ENCODE measurements around the gene CRIP3. TPM values are rescaled to one million over a fixed set of nuclear protein-coding genes. Genes with fewer than 3 reads are reported as not detected.

Gene CRIP3
- total and polyA plus RNA-seq, 2 of the 8 experiments (the other 6 are each of a cell fraction or from before 2014, with no cell fraction given) = 34.0 to 46.3 TPM

DNA sequence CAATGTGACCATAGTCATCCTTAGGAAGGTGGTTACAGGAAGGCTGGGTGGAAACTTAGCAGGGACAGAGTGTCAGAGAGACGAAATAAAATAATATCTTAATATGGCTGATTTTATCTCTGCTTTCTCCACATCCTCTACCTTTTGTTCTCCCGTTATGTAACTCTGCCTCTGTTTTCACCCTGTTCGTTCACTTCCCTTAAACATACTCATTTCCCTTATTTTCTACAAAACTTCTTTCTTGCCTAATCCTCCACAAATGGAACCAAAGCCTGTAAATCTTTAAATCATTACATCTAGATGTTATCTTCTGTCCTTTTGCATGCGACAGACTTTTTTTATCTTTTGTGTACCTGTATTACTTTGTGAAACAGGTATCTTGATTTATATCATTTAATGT is 23.3 kb upstream of the CRIP3 start:
- Histone ChIP-seq H2AK5ac (ENCODE audit: low read depth, low read length) (no peak overlapping the region), H3K79me2 (ENCODE audit: control insufficient read depth in 1 of 2, insufficient read depth in 2 of 2, low read length in 2 of 2) (no peaks in the 10 kb centered on the region), H3K79me1 (ENCODE audit: low read depth, low read length) (no peaks in the 10 kb centered on the region), H4K20me1 (replicated peaks in 1 of 2; ENCODE audit: control insufficient read depth in 1 of 2, insufficient read depth in 2 of 2, low read length in 2 of 2) (no peaks in the 10 kb centered on the region), H2BK5ac (ENCODE audit: low read depth, low read length) (no peak overlapping the region), H4K8ac (ENCODE audit: extremely low read depth, insufficient read depth, low read length) (no peak overlapping the region), H3K4me1 (replicated peaks in 1 of 4; ENCODE audit: control insufficient read depth in 3 of 4, insufficient read depth in 4 of 4, low read length in 3 of 4) (no peaks in the 10 kb centered on the region; a peak in 1 of 7 replicates), H3K27ac (ENCODE audit: low read depth, low read length) (no peak overlapping the region), H3K4ac (replicated peaks; ENCODE audit: insufficient read length, low read depth, low read length) (no peak overlapping the region), H3K23ac (ENCODE audit: insufficient read length) (no peak overlapping the region), H3K27me3 (replicated peaks in 1 of 4; ENCODE audit: control insufficient read depth in 3 of 4, extremely low read depth in 1 of 4, insufficient read depth in 3 of 4, low read length in 3 of 4) (no peaks in the 10 kb centered on the region), H3K9me3 (ENCODE audit: insufficient read depth in 2 of 2, low read depth in 1 of 2, low read length in 1 of 2) (no peaks in the 10 kb centered on the region), H3K36me3 (ENCODE audit: control insufficient read depth in 2 of 4, insufficient read depth in 4 of 4, low read length in 3 of 4) (peaks cover 0 to 2% (median 0%) of the 10 kb centered on the region in 4 experiments; a peak in 1 of 8 replicates), H2BK120ac (replicated peaks; ENCODE audit: low read depth, low read length) (no peak overlapping the region), H2BK20ac (ENCODE audit: low read length) (no peak overlapping the region), H3K4me3 (ENCODE audit: extremely low read depth in 1 of 4, insufficient read depth in 2 of 4, low read depth in 3 of 4, low read length in 4 of 4) (no peak overlapping the region), H2AFZ (ENCODE audit: low read length) (no peak overlapping the region), H3K23me2 (ENCODE audit: low read depth, low read length) (no peaks in the 10 kb centered on the region), H3K56ac (replicated peaks; ENCODE audit: insufficient read length, low read depth, low read length) (no peak overlapping the region), H2BK12ac (ENCODE audit: low read depth, low read length) (no peak overlapping the region), H2BK15ac (ENCODE audit: low read length) (no peak overlapping the region), H3K9ac (replicated peaks in 1 of 4; ENCODE audit: extremely low read depth in 1 of 4, low read depth in 3 of 4, low read length in 3 of 4) (no peak overlapping the region), H3K18ac (ENCODE audit: extremely low read depth, low read length) (no peak overlapping the region), H3K14ac (ENCODE audit: insufficient read length) (no peak overlapping the region), H4K5ac (ENCODE audit: insufficient read length, low read depth, low read length) (no peak overlapping the region), H3K4me2 (ENCODE audit: insufficient read depth in 1 of 2, low read depth in 2 of 2, low read length in 2 of 2) (no peak overlapping the region), H4K91ac (replicated peaks; ENCODE audit: insufficient read length, low read length) (no peak overlapping the region)
- no peak for DNase-seq (ENCODE audit: low read depth in 1 of 2, low spot score in 2 of 2)
- FAIRE-seq = no peak
- ChIA-PET CTCF (ENCODE audit: partially characterized antibody) (no interaction called here), POLR2A (ENCODE audit: partially characterized antibody) (no interaction called here)
- TF ChIP-seq GABPA (IDR thresholded peaks at IDR 0.05; ENCODE audit: borderline replicate concordance, insufficient read depth, low read length) (no peak), RFX5 (IDR thresholded peaks at IDR 0.05; ENCODE audit: borderline replicate concordance, low read depth, low read length) (no peak), SP4 (IDR thresholded peaks at IDR 0.05; ENCODE audit: low read length) (no peak), SIX5 (IDR thresholded peaks at IDR 0.05; ENCODE audit: low read depth, low read length) (no peak), CBX8 (IDR thresholded peaks at IDR 0.05; ENCODE audit: borderline replicate concordance, low read depth, low read length) (no peak), EP300 (IDR thresholded peaks at IDR 0.05; ENCODE audit: borderline replicate concordance in 1 of 2, low read depth in 2 of 2, low read length in 2 of 2) (no peak), CBX5 (IDR thresholded peaks at IDR 0.05; ENCODE audit: low read depth, low read length) (no peak), TAF7 (optimal IDR thresholded peaks at IDR 0.05; ENCODE audit: borderline replicate concordance, low read depth, low read length) (no peak), TEAD4 (IDR thresholded peaks at IDR 0.05; ENCODE audit: low read depth, low read length) (no peak), MAFK (IDR thresholded peaks at IDR 0.05; ENCODE audit: low read depth, low read length) (no peak), TCF12 (IDR thresholded peaks at IDR 0.05; ENCODE audit: low read depth, low read length) (no peak), TAF1 (IDR thresholded peaks at IDR 0.05; ENCODE audit: low read depth, low read length) (no peak), KDM1A (IDR thresholded peaks at IDR 0.05; ENCODE audit: borderline replicate concordance, low read length) (no peak)
- TF ChIP-seq, protein P1, sequence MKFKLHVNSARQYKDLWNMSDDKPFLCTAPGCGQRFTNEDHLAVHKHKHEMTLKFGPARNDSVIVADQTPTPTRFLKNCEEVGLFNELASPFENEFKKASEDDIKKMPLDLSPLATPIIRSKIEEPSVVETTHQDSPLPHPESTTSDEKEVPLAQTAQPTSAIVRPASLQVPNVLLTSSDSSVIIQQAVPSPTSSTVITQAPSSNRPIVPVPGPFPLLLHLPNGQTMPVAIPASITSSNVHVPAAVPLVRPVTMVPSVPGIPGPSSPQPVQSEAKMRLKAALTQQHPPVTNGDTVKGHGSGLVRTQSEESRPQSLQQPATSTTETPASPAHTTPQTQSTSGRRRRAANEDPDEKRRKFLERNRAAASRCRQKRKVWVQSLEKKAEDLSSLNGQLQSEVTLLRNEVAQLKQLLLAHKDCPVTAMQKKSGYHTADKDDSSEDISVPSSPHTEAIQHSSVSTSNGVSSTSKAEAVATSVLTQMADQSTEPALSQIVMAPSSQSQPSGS (IDR thresholded peaks at IDR 0.05; ENCODE audit: low read length) = no peak
- WGBS, 2 experiments (ENCODE audit: extremely low coverage in 1 of 2, insufficient coverage in 1 of 2, insufficient read length in 1 of 2, insufficient replicate concordance in 2 of 2, low coverage in 1 of 2, low lambda C conversion rate in 2 of 2, missing lambda C conversion rate in 1 of 2) = 82 to 100% methylated on average over 1 to 4 of the region's 4 CpGs
